Measurements from ENCODE around the gene AFF4.

GRCh38 chr5:132872788-132873118 is 90.7 kb downstream of the AFF4 start:
- TF ChIP-seq CTCF (IDR thresholded peaks at IDR 0.05; ENCODE audit: low read depth, low read length): no peak
- no peak for TF ChIP-seq POLR2A (IDR thresholded peaks at IDR 0.05; ENCODE audit: extremely low read depth, insufficient read length)
- no peak for TF ChIP-seq MAX (IDR thresholded peaks at IDR 0.05; ENCODE audit: low read depth, low read length)
- TF ChIP-seq MYC (IDR thresholded peaks at IDR 0.05; ENCODE audit: low read depth, low read length): no peak
